GM23338 (cell line): ENCODE measurements around the gene CFB. TPM values are rescaled to one million over a fixed set of nuclear protein-coding genes. Genes with fewer than 3 reads are reported as not detected.

Source experiments
- ATAC-seq: fragments of 200-7000 bp; cut with Tn5 transposase; 3 replicates; pipeline ENCODE4 v1.9.1; 2020
- DNase-seq: peaks from one replicate; pipeline ENCODE4 v3.0.0-alpha.2; 2015; ENCODE audit warnings: low spot score
- H2AFZ ChIP-seq: fragments of 200-600 bp; sonication (generic); 2 replicates; pipeline ENCODE4 v1.8.0; 2016; ENCODE audit warnings: antibody characterized with exemption, mild to moderate bottlenecking, moderate library complexity
- H3F3A ChIP-seq: fragments of 200-600 bp; sonication (generic); replicated peaks from 2 replicates; pipeline ENCODE4 v1.8.0; 2017; ENCODE audit warnings: antibody characterized with exemption, mixed run types, low read depth
- H3K27ac ChIP-seq: fragments of 200-600 bp; sonication (generic); 2 replicates; pipeline ENCODE4 v1.6.1; 2016; ENCODE audit warnings: low read depth
- H3K27me3 ChIP-seq: fragments of 200-600 bp; sonication (generic); 2 replicates; pipeline ENCODE4 v1.8.0; 2016; ENCODE audit warnings: mild to moderate bottlenecking, mixed run types, moderate library complexity; ENCODE audit not compliant: insufficient read depth
- H3K36me3 ChIP-seq: fragments of 200-600 bp; sonication (generic); 2 replicates; pipeline ENCODE4 v1.8.0; 2016; ENCODE audit warnings: mild to moderate bottlenecking; ENCODE audit not compliant: insufficient read depth
- H3K4me1 ChIP-seq: fragments of 200-600 bp; sonication (generic); 2 replicates; pipeline ENCODE4 v1.8.0; 2016; ENCODE audit warnings: mild to moderate bottlenecking, moderate library complexity; ENCODE audit not compliant: insufficient read depth
- H3K4me2 ChIP-seq: fragments of 200-600 bp; sonication (generic); 2 replicates; pipeline ENCODE4 v1.7.1; 2017; ENCODE audit warnings: mixed run types
- H3K4me3 ChIP-seq: fragments of 200-600 bp; sonication (generic); 2 replicates; pipeline ENCODE4 v1.6.1; 2016; ENCODE audit warnings: mixed run types
- H3K79me2 ChIP-seq: fragments of 200-600 bp; sonication (generic); replicated peaks from 2 replicates; pipeline ENCODE4 v1.8.0; 2017; ENCODE audit warnings: mild to moderate bottlenecking; ENCODE audit not compliant: insufficient read depth
- H3K9me2 ChIP-seq: fragments of 200-600 bp; sonication (generic); 2 replicates; pipeline ENCODE4 v1.8.0; 2017; ENCODE audit not compliant: insufficient read depth
- H4K20me1 ChIP-seq: fragments of 200-600 bp; sonication (generic); replicated peaks from 2 replicates; pipeline ENCODE4 v1.8.0; 2017; ENCODE audit warnings: mild to moderate bottlenecking; ENCODE audit not compliant: insufficient read depth
- H3K27ac Mint-ChIP-seq: 2 replicates; pipeline ENCODE4 v1.8.0; 2020; ENCODE audit warnings: inconsistent platforms, mild to moderate bottlenecking, moderate library complexity, mixed read lengths
- H3K27me3 Mint-ChIP-seq: 3 replicates; pipeline ENCODE4 v1.8.0; 2022; ENCODE audit warnings: low read depth, mild to moderate bottlenecking, moderate library complexity, mixed read lengths, inconsistent platforms; ENCODE audit not compliant: insufficient read depth, poor library complexity
- H3K36me3 Mint-ChIP-seq: 3 replicates; pipeline ENCODE4 v1.8.0; 2021; ENCODE audit warnings: low read depth, mild to moderate bottlenecking, inconsistent platforms, moderate library complexity, mixed read lengths
- H3K4me1 Mint-ChIP-seq: 3 replicates; pipeline ENCODE4 v1.8.0; 2020; ENCODE audit warnings: mild to moderate bottlenecking, inconsistent platforms, mixed read lengths
- H3K4me3 Mint-ChIP-seq: 3 replicates; pipeline ENCODE4 v1.8.0; 2021; ENCODE audit warnings: moderate library complexity, mild to moderate bottlenecking, inconsistent platforms, mixed read lengths
- H3K9me3 Mint-ChIP-seq: 3 replicates; pipeline ENCODE4 v1.8.0; 2020; ENCODE audit warnings: moderate library complexity, mild to moderate bottlenecking, inconsistent platforms, mixed read lengths
- EZH2 ChIP-seq: fragments of 200-600 bp; sonication (generic); IDR thresholded peaks from one replicate; pipeline ENCODE4 v1.8.0; 2017; ENCODE audit warnings: antibody characterized with exemption, mild to moderate bottlenecking, low read depth; ENCODE audit not compliant: unreplicated experiment
- EZH2phosphoT487 ChIP-seq: fragments of 200-600 bp; sonication (generic); IDR thresholded peaks from one replicate; pipeline ENCODE4 v1.8.1; 2018; ENCODE audit warnings: antibody characterized with exemption; ENCODE audit not compliant: unreplicated experiment
- NANOG ChIP-seq: IDR thresholded peaks from 2 replicates; pipeline ENCODE4 v1.6.1; 2016; ENCODE audit warnings: antibody characterized with exemption, borderline replicate concordance
- POLR2AphosphoS5 ChIP-seq: IDR thresholded peaks from 2 replicates; pipeline ENCODE4 v1.6.1; 2016; ENCODE audit warnings: antibody characterized with exemption, low read depth
- STAT1 ChIP-seq: IDR thresholded peaks from one replicate; pipeline ENCODE4 v1.6.1; 2016; ENCODE audit warnings: antibody characterized with exemption; ENCODE audit not compliant: unreplicated experiment
- ZNF114 ChIP-seq: fragments of 250-450 bp; sonication (Bioruptor Pico); IDR thresholded peaks from 2 replicates; pipeline ENCODE4 v1.5.0; 2020; ENCODE audit warnings: mild to moderate bottlenecking, moderate library complexity
- polyA plus RNA-seq: library from polyadenylated mRNA; unstranded; fragments of >200 nt; fragmentation: Nextera tagmentation; extraction: Ambion mirVana; gene quantifications from 2 replicates; pipeline ENCODE4 v1.2.1, GENCODE V29; 2016
- total RNA-seq: library from RNA; depleted of rRNA; stranded (reverse); fragments of >200 nt; shearing (Covaris generic); gene quantifications from 2 replicates; pipeline ENCODE4 v1.2.3, GENCODE V29; 2014
- TF ChIP-seq, protein P1 (sequence below): fragments of 250-450 bp; sonication (Bioruptor Pico); IDR thresholded peaks from 2 replicates; pipeline ENCODE4 v1.5.0; 2020; ENCODE audit warnings: mild to moderate bottlenecking, moderate library complexity
- TF ChIP-seq, protein P2 (sequence below): IDR thresholded peaks from one replicate; pipeline ENCODE4 v1.6.1; 2018; ENCODE audit warnings: antibody characterized with exemption; ENCODE audit not compliant: unreplicated experiment

CFB gene
- total and polyA plus RNA-seq, 2 experiments from 2014 or later: 0.86 TPM; not detected in 1

DNA sequence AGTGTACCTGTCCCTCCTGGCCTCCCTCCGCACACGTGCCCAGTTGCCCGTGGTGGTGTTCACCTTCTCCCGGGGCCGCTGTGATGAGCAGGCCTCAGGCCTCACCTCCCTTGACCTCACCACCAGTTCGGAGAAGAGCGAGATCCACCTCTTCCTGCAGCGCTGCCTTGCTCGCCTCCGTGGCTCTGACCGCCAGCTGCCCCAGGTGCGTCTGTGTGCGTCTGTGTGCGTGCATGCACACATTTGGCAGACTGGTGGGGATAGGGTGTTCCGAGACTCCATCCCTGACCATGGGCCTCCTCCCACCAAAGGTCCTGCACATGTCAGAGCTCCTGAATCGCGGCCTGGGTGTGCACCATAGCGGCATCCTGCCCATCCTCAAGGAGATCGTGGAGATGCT lies 18.0 kb downstream of the CFB start (continued):
- TF ChIP-seq, protein P1, sequence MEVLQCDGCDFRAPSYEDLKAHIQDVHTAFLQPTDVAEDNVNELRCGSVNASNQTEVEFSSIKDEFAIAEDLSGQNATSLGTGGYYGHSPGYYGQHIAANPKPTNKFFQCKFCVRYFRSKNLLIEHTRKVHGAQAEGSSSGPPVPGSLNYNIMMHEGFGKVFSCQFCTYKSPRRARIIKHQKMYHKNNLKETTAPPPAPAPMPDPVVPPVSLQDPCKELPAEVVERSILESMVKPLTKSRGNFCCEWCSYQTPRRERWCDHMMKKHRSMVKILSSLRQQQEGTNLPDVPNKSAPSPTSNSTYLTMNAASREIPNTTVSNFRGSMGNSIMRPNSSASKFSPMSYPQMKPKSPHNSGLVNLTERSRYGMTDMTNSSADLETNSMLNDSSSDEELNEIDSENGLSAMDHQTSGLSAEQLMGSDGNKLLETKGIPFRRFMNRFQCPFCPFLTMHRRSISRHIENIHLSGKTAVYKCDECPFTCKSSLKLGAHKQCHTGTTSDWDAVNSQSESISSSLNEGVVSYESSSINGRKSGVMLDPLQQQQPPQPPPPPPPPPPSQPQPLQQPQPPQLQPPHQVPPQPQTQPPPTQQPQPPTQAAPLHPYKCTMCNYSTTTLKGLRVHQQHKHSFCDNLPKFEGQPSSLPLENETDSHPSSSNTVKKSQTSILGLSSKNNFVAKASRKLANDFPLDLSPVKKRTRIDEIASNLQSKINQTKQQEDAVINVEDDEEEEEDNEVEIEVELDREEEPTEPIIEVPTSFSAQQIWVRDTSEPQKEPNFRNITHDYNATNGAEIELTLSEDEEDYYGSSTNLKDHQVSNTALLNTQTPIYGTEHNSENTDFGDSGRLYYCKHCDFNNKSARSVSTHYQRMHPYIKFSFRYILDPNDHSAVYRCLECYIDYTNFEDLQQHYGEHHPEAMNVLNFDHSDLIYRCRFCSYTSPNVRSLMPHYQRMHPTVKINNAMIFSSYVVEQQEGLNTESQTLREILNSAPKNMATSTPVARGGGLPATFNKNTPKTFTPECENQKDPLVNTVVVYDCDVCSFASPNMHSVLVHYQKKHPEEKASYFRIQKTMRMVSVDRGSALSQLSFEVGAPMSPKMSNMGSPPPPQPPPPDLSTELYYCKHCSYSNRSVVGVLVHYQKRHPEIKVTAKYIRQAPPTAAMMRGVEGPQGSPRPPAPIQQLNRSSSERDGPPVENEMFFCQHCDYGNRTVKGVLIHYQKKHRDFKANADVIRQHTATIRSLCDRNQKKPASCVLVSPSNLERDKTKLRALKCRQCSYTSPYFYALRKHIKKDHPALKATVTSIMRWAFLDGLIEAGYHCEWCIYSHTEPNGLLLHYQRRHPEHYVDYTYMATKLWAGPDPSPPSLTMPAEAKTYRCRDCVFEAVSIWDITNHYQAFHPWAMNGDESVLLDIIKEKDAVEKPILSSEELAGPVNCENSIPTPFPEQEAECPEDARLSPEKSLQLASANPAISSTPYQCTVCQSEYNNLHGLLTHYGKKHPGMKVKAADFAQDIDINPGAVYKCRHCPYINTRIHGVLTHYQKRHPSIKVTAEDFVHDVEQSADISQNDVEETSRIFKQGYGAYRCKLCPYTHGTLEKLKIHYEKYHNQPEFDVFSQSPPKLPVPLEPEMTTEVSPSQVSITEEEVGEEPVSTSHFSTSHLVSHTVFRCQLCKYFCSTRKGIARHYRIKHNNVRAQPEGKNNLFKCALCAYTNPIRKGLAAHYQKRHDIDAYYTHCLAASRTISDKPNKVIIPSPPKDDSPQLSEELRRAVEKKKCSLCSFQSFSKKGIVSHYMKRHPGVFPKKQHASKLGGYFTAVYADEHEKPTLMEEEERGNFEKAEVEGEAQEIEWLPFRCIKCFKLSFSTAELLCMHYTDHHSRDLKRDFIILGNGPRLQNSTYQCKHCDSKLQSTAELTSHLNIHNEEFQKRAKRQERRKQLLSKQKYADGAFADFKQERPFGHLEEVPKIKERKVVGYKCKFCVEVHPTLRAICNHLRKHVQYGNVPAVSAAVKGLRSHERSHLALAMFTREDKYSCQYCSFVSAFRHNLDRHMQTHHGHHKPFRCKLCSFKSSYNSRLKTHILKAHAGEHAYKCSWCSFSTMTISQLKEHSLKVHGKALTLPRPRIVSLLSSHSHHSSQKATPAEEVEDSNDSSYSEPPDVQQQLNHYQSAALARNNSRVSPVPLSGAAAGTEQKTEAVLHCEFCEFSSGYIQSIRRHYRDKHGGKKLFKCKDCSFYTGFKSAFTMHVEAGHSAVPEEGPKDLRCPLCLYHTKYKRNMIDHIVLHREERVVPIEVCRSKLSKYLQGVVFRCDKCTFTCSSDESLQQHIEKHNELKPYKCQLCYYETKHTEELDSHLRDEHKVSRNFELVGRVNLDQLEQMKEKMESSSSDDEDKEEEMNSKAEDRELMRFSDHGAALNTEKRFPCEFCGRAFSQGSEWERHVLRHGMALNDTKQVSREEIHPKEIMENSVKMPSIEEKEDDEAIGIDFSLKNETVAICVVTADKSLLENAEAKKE (CRISPR knock-in tag): no peak
- TF ChIP-seq ZNF114 (CRISPR knock-in tag) (no peak), EZH2phosphoT487 (no peak), STAT1 (no peak), EZH2 (no peak), POLR2AphosphoS5 (no peak), NANOG (no peak)

DNA sequence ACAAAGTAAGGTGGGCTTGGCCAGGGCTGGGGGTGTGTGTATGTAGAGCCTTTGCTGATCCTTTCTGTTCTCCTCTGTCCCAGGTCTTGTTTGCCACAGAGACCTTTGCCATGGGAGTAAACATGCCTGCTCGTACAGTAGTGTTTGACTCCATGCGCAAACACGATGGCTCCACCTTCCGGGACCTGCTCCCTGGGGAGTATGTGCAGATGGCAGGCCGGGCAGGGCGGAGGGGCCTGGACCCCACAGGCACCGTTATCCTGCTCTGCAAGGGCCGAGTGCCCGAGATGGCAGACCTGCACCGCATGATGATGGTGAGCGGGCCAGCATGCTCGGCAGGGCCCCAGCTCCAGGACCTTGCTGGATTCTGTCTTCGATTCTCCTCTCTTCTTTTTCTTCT lies 19.8 kb downstream of the CFB start:
- H3K79me2 ChIP-seq: no peaks in the 10 kb centered on the region
- no peaks in the 10 kb centered on the region for H3K27me3 ChIP-seq
- Mint-ChIP-seq H3K9me3 (no peaks in the 10 kb centered on the region), H3K27me3 (peaks cover 12% of the 10 kb centered on the region), H3K4me1 (no peaks in the 10 kb centered on the region), H3K36me3 (peaks cover 85% of the 10 kb centered on the region), H3K27ac (no peak overlapping the region), H3K4me3 (no peak overlapping the region)
- H3K27ac ChIP-seq: no peak overlapping the region
- no peaks in the 10 kb centered on the region for H3K4me1 ChIP-seq
- no peak overlapping the region for H3K4me2 ChIP-seq
- H3K4me3 ChIP-seq: no peak overlapping the region
- H4K20me1 ChIP-seq: no peaks in the 10 kb centered on the region; the same call in 1 of the 2 replicates
- no peaks in the 10 kb centered on the region for H3F3A ChIP-seq
- DNase-seq (no peak), ATAC-seq (no peak)
- H2AFZ ChIP-seq: no peak overlapping the region
- H3K36me3 ChIP-seq: peaks cover 14% of the 10 kb centered on the region
- H3K9me2 ChIP-seq: no peaks in the 10 kb centered on the region
- no peak for TF ChIP-seq EZH2phosphoT487
- TF ChIP-seq, protein P2, sequence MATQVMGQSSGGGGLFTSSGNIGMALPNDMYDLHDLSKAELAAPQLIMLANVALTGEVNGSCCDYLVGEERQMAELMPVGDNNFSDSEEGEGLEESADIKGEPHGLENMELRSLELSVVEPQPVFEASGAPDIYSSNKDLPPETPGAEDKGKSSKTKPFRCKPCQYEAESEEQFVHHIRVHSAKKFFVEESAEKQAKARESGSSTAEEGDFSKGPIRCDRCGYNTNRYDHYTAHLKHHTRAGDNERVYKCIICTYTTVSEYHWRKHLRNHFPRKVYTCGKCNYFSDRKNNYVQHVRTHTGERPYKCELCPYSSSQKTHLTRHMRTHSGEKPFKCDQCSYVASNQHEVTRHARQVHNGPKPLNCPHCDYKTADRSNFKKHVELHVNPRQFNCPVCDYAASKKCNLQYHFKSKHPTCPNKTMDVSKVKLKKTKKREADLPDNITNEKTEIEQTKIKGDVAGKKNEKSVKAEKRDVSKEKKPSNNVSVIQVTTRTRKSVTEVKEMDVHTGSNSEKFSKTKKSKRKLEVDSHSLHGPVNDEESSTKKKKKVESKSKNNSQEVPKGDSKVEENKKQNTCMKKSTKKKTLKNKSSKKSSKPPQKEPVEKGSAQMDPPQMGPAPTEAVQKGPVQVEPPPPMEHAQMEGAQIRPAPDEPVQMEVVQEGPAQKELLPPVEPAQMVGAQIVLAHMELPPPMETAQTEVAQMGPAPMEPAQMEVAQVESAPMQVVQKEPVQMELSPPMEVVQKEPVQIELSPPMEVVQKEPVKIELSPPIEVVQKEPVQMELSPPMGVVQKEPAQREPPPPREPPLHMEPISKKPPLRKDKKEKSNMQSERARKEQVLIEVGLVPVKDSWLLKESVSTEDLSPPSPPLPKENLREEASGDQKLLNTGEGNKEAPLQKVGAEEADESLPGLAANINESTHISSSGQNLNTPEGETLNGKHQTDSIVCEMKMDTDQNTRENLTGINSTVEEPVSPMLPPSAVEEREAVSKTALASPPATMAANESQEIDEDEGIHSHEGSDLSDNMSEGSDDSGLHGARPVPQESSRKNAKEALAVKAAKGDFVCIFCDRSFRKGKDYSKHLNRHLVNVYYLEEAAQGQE: no peak
